GM21619 (cell line): Measurements from ENCODE around the gene C2CD4C.
"Not testable (repeated sequence)": the region's sequence is repeated elsewhere in the genome, so short reads cannot be mapped to it uniquely, and the experiment has no call there.

Source experiments
- ATAC-seq: cut with Tn5 transposase; IDR thresholded peaks from one replicate; pipeline ENCODE4 v1.9.1; 2021; ENCODE audit not compliant: unreplicated experiment

Gene C2CD4C

GRCh38 chr19:418761-419671 is 10.1 kb upstream of the C2CD4C start:
- no peak for ATAC-seq

- ATAC-seq: no peak
Observed at GRCh38 chr19:416416-416815, 7.5 kb upstream of the C2CD4C start.

GRCh38 chr19:415292-415691 is 6.3 kb upstream of the C2CD4C start:
- ATAC-seq: no peak

- no peak for ATAC-seq
Observed at GRCh38 chr19:413756-414420, 4.9 kb upstream of the C2CD4C start.

GRCh38 chr19:412356-413355 is 3.7 kb upstream of the C2CD4C start:
- no peak for ATAC-seq

GRCh38 chr19:411723-412355 is 2.9 kb upstream of the C2CD4C start:
- no peak for ATAC-seq

- not testable (repeated sequence) for ATAC-seq
Observed at GRCh38 chr19:411121-411722, 2.3 kb upstream of the C2CD4C start.

GRCh38 chr19:410243-410781 is 1.4 kb upstream of the C2CD4C start:
- ATAC-seq: no peak

GRCh38 chr19:409516-410242 is 732 bp upstream of the C2CD4C start:
- ATAC-seq: no peak

- no peak for ATAC-seq
Observed at GRCh38 chr19:408441-408901, 476 bp downstream of the C2CD4C start.

- ATAC-seq: no peak
Observed at GRCh38 chr19:407511-408440, 1.2 kb downstream of the C2CD4C start.

- ATAC-seq: no peak
Observed at GRCh38 chr19:406971-407510, 1.9 kb downstream of the C2CD4C start.

- ATAC-seq: no peak
Observed at GRCh38 chr19:406135-406781, 2.7 kb downstream of the C2CD4C start.

GRCh38 chr19:405121-405965 is 3.6 kb downstream of the C2CD4C start:
- no peak for ATAC-seq

GRCh38 chr19:403221-404027 is 5.5 kb downstream of the C2CD4C start:
- no peak for ATAC-seq

- ATAC-seq: no peak
Observed at GRCh38 chr19:402786-403185, 6.2 kb downstream of the C2CD4C start.
